Smooth muscle cell of bladder (primary cell): Measurements from ENCODE around the gene ACKR2. TPM values are rescaled to one million over a fixed set of nuclear protein-coding genes. Genes with fewer than 3 reads are reported as not detected.

Experiments
- total RNA-seq: library from RNA; depleted of rRNA; stranded (reverse); fragments of >200 nt; gene quantifications from 2 replicates; pipeline ENCODE4 v1.2.3, GENCODE V29; 2014

ACKR2 gene, protein sequence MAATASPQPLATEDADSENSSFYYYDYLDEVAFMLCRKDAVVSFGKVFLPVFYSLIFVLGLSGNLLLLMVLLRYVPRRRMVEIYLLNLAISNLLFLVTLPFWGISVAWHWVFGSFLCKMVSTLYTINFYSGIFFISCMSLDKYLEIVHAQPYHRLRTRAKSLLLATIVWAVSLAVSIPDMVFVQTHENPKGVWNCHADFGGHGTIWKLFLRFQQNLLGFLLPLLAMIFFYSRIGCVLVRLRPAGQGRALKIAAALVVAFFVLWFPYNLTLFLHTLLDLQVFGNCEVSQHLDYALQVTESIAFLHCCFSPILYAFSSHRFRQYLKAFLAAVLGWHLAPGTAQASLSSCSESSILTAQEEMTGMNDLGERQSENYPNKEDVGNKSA
- 0.09 and 0.28 TPM in 2 replicates for total RNA-seq

DNA sequence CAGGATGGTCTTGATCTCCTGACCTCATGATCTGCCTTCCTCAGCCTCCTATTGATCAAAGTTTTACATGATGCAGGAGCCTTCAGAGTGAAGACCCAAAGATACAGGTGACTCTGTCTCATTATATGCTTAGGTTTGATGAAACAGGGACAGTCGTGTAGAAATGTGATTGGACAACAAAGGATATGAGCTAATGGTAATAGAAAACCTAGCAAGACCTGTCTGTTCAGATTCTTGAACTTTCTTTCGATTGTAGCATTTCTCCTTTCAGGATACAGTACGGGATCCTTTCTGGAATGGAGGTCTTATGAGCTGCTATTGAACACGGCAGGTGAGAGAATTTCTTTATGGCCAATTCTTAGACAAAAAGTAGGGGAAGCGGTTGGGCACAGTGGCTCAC lies at the start of gene ACKR2:
Gene ACKR2 (plus strand): TSS at position 244 of the 400 bp plus-strand sequence. CDS start 55,058 bp downstream, outside the sequence.

DNA sequence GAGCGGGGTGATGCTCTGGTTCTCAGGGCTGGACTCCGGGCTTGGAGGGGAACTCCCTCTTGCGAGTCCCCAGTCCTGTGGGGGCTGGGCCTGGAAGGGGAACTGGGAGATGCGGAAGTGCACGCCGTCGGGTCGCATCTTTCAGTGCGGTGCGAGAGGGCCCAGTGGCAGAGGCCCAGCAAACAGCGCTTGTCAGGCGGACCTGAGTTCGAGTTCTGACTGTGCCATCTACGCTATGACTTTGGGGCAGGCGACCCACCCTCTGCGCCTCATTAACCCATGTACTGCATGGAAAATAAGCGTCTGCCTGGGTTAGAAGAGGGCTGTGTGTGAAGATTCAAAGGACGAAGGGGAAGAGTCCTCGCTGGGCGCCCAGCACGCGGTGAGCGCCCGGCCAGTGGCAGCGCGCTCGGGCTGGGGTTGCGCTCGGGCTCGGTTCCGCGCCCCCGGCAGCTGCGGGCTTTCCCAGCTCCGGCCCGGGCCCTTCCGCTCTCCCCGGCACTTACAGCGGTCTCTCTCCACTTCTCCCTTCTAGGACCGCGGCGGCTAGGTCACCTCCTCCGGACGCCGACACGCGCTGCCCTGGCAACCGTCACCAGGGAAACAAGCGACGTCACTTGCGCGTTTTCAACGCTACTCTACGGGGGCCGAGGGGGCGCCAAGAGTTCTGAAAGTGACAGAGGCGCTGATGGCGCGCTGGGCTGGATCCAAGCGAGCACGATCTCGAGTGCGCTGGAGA lies 36.4 kb upstream of the ACKR2 start, which contains the start of gene CCDC13:
Gene CCDC13 (minus strand): TSS at position 584 of the 739 bp plus-strand sequence. CDS start 14,908 bp downstream, outside the sequence.

DNA sequence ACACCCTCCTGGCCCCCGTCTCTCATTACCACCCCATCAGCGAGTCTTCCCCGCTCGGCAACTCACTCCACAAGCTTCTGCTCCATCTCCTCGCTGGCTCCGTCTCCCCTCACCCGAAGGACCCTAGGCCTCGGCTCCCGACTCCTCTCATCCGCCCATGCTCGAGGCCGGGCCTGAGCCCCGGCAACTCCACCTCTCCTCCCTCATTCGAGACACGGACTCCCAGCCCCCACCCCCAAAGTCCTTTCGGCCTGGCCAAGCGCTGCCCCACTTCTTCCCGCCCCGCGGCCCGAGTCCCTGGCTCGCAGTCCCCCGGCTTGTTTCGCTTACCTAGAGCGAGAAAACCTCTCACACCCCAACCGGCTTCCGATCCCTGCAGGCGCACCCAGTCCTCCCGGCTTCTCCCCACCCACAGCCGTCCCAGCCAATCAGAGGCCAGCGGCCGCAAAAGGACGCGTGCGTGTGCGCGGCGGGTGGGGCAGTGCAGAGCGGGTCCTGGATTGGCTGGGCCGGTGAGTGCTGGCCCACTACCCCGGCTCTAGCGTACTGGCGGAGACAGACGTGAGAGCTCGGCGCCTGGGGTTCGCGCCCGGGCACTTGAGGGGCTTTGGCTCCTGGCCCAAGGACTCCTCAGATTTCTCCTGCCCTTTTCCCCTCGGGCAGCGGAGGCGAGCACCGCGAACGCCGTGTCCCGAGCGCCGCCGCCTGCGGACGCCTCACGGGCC lies 5.0 kb upstream of the ACKR2 start, which contains the start of gene HIGD1A:
Gene HIGD1A (minus strand): TSS at position 385 of the 725 bp plus-strand sequence. CDS start 10,237 bp downstream, outside the sequence.

DNA sequence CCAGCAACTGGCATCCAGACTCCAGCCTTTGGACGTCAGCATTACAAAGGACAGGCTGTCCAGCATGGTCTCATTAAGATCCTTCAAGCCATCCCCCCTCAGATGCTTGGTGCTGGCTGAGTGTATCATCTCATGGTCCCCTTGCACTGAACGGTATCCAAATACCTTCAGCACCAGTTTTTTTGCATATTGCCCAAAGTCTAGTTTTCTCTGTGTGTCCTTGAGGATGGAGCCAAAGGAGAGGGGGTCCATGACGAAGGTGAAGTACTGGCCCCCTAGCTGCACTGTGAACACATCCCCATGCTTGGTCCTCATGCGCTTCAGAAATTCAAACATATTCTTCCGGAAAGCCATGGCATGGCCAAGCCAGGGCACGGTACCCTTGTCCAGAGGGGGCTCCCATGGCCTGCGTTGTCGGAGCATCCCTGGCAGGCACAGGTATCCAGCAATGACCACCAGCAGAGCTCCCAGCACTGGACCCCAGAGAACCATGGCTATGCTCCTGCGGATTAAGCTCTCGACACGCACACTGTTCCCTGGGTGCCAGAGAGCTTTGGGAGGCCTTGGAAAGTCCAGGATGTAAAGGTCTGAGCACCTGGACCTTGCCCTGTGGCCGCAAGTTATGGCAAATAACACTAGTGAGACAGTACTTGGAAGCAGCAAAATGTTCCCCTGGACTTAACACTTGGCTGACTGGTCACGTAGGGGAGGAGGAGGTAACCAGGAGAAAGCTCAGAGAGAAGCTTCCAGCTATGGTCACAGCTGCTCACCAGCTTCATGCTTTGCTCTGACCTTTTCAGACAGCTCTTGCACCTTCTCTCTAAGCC lies 66.3 kb downstream of the ACKR2 start, which contains the start of gene CYP8B1:
Gene CYP8B1 (minus strand): TSS at position 555 of the 827 bp plus-strand sequence. CDS start 63 bp downstream, at position 492.

DNA sequence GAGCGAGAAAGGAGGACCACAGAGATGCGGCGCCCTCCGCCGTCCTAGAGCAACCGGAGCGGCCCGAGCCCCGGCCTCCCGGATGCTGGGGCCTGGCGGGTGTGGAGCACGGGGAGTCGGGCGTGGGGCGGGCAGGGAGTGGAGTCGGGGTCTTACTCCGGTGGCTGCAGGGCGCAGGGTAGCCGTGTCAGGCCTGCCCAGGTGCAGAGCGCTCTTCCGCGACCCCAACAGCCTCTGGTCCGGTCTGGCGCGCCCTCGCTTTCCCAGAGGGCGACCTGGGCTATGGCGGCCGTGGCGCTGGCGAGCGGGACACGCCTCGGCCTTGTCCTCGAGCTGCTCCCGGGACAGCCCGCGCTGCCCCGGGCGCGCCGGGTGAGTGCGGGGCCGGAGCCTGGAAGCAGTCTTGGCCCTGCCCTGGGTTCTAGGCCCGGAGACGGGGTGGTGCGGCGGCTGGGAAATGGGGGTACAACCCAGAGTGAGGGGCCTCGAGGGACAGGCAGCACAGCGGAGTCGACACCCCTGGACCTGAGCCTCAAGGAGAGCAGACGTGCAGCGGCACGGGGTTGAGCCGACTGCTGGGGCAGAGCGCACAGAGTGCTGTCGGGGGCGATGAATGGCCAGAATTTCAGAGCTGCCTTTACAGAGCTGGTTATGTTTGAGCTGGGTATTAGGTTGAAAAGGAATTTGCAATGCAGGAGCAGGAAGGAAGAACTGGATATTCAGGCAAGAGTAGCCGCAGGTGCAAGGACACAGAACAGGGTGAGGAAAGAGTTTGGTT lies 97.0 kb downstream of the ACKR2 start, which contains the start of gene ZNF662:
Gene ZNF662 (plus strand): TSS at position 73 of the 778 bp plus-strand sequence. CDS start 1,973 bp downstream, outside the sequence.

Other genes starting within 250 kb of the ACKR2 start
- gene SEC22C, start 227.5 kb upstream of the ACKR2 start, total RNA-seq: 44.1 and 51.1 TPM in 2 replicates
- 16.6 and 22.8 TPM in 2 replicates for gene SS18L2, start 218.6 kb upstream of the ACKR2 start, total RNA-seq
- gene NKTR, start 208.8 kb upstream of the ACKR2 start, total RNA-seq: 40.0 and 42.5 TPM in 2 replicates
- gene ZBTB47, start 155.7 kb upstream of the ACKR2 start, total RNA-seq: 21.5 and 38.2 TPM in 2 replicates
- gene KLHL40, start 123.9 kb upstream of the ACKR2 start, total RNA-seq: not detected in 2 replicates
- gene HHATL, start 106.6 kb upstream of the ACKR2 start, total RNA-seq: not detected in 2 replicates
- 0.74 and 1.1 TPM in 2 replicates for gene CCDC13, start 36.2 kb upstream of the ACKR2 start, total RNA-seq
- gene HIGD1A, start 5.0 kb upstream of the ACKR2 start, total RNA-seq: 103 and 123 TPM in 2 replicates
- gene CYP8B1, start 66.4 kb downstream of the ACKR2 start, total RNA-seq: not detected in 2 replicates
- 0.57 and 1.0 TPM in 2 replicates for gene ZNF662, start 96.7 kb downstream of the ACKR2 start, total RNA-seq
- gene GASK1A, start 169.9 kb downstream of the ACKR2 start, total RNA-seq: 0.85 and 2.2 TPM in 2 replicates